H9 (cell line): ENCODE results near the gene PIP5KL1. TPM values are rescaled to one million over a fixed set of nuclear protein-coding genes. Genes with fewer than 3 reads are reported as not detected.

ENCODE experiments used
- DNase-seq: peaks from one replicate; pipeline ENCODE4 v3.0.0-alpha.2; 2017
- H2AFZ ChIP-seq: one replicate; pipeline ENCODE4 v1.6.1; 2013; ENCODE audit warnings: mild to moderate bottlenecking, low read length, control low read depth, moderate library complexity
- H2AK5ac ChIP-seq: 2 replicates; pipeline ENCODE4 v1.6.1; 2013; ENCODE audit warnings: low read length, control low read depth, mixed read lengths; ENCODE audit not compliant: insufficient read length
- H2BK120ac ChIP-seq: one replicate; pipeline ENCODE4 v1.6.1; 2013; ENCODE audit warnings: low read depth, mild to moderate bottlenecking, low read length, control low read depth, inconsistent platforms; ENCODE audit not compliant: poor library complexity, severe bottlenecking
- H2BK12ac ChIP-seq: 2 replicates; pipeline ENCODE4 v1.6.1; 2013; ENCODE audit warnings: low read length, control low read depth, mixed read lengths, low read depth; ENCODE audit not compliant: insufficient read length
- H2BK15ac ChIP-seq: 2 replicates; pipeline ENCODE4 v1.6.1; 2013; ENCODE audit warnings: low read depth, low read length, control low read depth
- H2BK20ac ChIP-seq: one replicate; pipeline ENCODE4 v1.6.1; 2013; ENCODE audit warnings: low read depth, mild to moderate bottlenecking, low read length, control low read depth, inconsistent platforms; ENCODE audit not compliant: poor library complexity, severe bottlenecking
- H2BK5ac ChIP-seq: 2 replicates; pipeline ENCODE4 v1.6.1; 2013; ENCODE audit warnings: low read length, control low read depth, mixed read lengths; ENCODE audit not compliant: insufficient read length
- H3K14ac ChIP-seq: 2 replicates; pipeline ENCODE4 v1.6.1; 2013; ENCODE audit warnings: low read length, control low read depth; ENCODE audit not compliant: insufficient read depth
- H3K18ac ChIP-seq: 2 replicates; pipeline ENCODE4 v1.6.1; 2013; ENCODE audit warnings: low read depth, mild to moderate bottlenecking, mixed read lengths, low read length, control low read depth; ENCODE audit not compliant: insufficient read length
- H3K23ac ChIP-seq: 2 replicates; pipeline ENCODE4 v1.6.1; 2013; ENCODE audit warnings: low read length, control low read depth, mixed read lengths, low read depth; ENCODE audit not compliant: insufficient read length
- H3K23me2 ChIP-seq: 2 replicates; pipeline ENCODE4 v1.6.1; 2013; ENCODE audit warnings: low read depth, mild to moderate bottlenecking, mixed read lengths, low read length, control low read depth; ENCODE audit not compliant: insufficient read length, poor library complexity, severe bottlenecking
- H3K27ac ChIP-seq: 2 replicates; pipeline ENCODE4 v1.5.1; 2013; ENCODE audit warnings: low read length, control low read depth, mixed read lengths, low read depth; ENCODE audit not compliant: insufficient read length
- H3K27me3 ChIP-seq: 2 replicates; pipeline ENCODE4 v1.6.1; 2013; ENCODE audit warnings: low read length, control low read depth, inconsistent platforms; ENCODE audit not compliant: insufficient read depth
- H3K4ac ChIP-seq: 2 replicates; pipeline ENCODE4 v1.6.1; 2013; ENCODE audit warnings: low read depth, mild to moderate bottlenecking, control low read depth, inconsistent platforms, low read length, moderate library complexity
- H3K4me1 ChIP-seq: 2 replicates; pipeline ENCODE4 v1.6.1; 2013; ENCODE audit warnings: low read length, control low read depth, inconsistent platforms; ENCODE audit not compliant: insufficient read depth
- H3K4me2 ChIP-seq: 2 replicates; pipeline ENCODE4 v1.6.1; 2013; ENCODE audit warnings: low read length, control low read depth, mixed read lengths; ENCODE audit not compliant: insufficient read length, insufficient read depth
- H3K56ac ChIP-seq: 2 replicates; pipeline ENCODE4 v1.6.1; 2013; ENCODE audit warnings: low read depth, mild to moderate bottlenecking, mixed read lengths, low read length, control low read depth; ENCODE audit not compliant: insufficient read length
- H3K79me1 ChIP-seq: 2 replicates; pipeline ENCODE4 v1.6.1; 2013; ENCODE audit warnings: low read depth, mild to moderate bottlenecking, moderate library complexity, low read length, control low read depth, inconsistent platforms; ENCODE audit not compliant: insufficient read depth, poor library complexity, severe bottlenecking
- H3K79me2 ChIP-seq: 2 replicates; pipeline ENCODE4 v1.6.1; 2013; ENCODE audit warnings: low read length, control low read depth, inconsistent platforms; ENCODE audit not compliant: insufficient read depth
- H3K9ac ChIP-seq: 2 replicates; pipeline ENCODE4 v1.6.1; 2013; ENCODE audit warnings: low read length, control low read depth, mixed read lengths; ENCODE audit not compliant: insufficient read length; ENCODE audit errors: extremely low read depth
- H3K9me3 ChIP-seq: one replicate; pipeline ENCODE4 v1.6.1; 2013; ENCODE audit warnings: low read depth, low read length, inconsistent platforms; ENCODE audit not compliant: control insufficient read depth
- H3T11ph ChIP-seq: one replicate; pipeline ENCODE4 v1.6.1; 2013; ENCODE audit warnings: mild to moderate bottlenecking, low read length, control low read depth, inconsistent platforms
- H4K20me1 ChIP-seq: one replicate; pipeline ENCODE4 v1.6.1; 2013; ENCODE audit not compliant: control insufficient read depth, insufficient read length, insufficient read depth
- H4K5ac ChIP-seq: 2 replicates; pipeline ENCODE4 v1.6.1; 2013; ENCODE audit warnings: low read depth, mild to moderate bottlenecking, mixed read lengths, low read length, control low read depth; ENCODE audit not compliant: insufficient read length
- H4K8ac ChIP-seq: replicated peaks from 2 replicates; pipeline ENCODE4 v1.6.1; 2013; ENCODE audit warnings: low read length, control low read depth, mixed read lengths, low read depth; ENCODE audit not compliant: insufficient read length
- H4K91ac ChIP-seq: 2 replicates; pipeline ENCODE4 v1.6.1; 2013; ENCODE audit warnings: low read depth, mild to moderate bottlenecking, moderate library complexity, mixed read lengths, low read length, control low read depth; ENCODE audit not compliant: insufficient read length
- H3K27ac Mint-ChIP-seq, 3 experiments: 2 replicates in 2 of 3; 3 replicates in 1 of 3; pipeline ENCODE4 v1.8.0; 2020 to 2021; ENCODE audit warnings: mixed read lengths in 3 of 3, mild to moderate bottlenecking in 1 of 3, moderate library complexity in 1 of 3
- H3K27me3 Mint-ChIP-seq: 2 replicates; pipeline ENCODE4 v1.8.0; 2021; ENCODE audit warnings: low read depth, mild to moderate bottlenecking, moderate library complexity, mixed read lengths
- H3K36me3 Mint-ChIP-seq, 3 experiments: 2 replicates in 2 of 3; 3 replicates in 1 of 3; pipeline ENCODE4 v1.8.0; 2020 to 2021; ENCODE audit warnings: low read depth in 3 of 3, mixed read lengths in 3 of 3; ENCODE audit not compliant: insufficient read depth in 1 of 3
- H3K4me1 Mint-ChIP-seq, 2 experiments: 2 replicates each; pipeline ENCODE4 v1.8.0; 2020; ENCODE audit warnings: mixed read lengths in 2 of 2
- H3K4me3 Mint-ChIP-seq, 2 experiments: 2 replicates in 1 of 2; 3 replicates in 1 of 2; pipeline ENCODE4 v1.8.0; 2020 to 2021; ENCODE audit warnings: mild to moderate bottlenecking in 2 of 2, mixed read lengths in 2 of 2, moderate library complexity in 1 of 2
- H3K9me3 Mint-ChIP-seq, 2 experiments: 2 replicates in 1 of 2; 3 replicates in 1 of 2; pipeline ENCODE4 v1.8.0; 2020; ENCODE audit warnings: mild to moderate bottlenecking in 2 of 2, mixed read lengths in 2 of 2, moderate library complexity in 1 of 2
- CTCF ChIP-seq: fragments of 200-600 bp; sonication (generic); conservative IDR thresholded peaks from 3 replicates; pipeline ENCODE4 v1.8.0; 2021; ENCODE audit warnings: antibody characterized with exemption, mild to moderate bottlenecking
- WGBS: extraction: QIAGEN DNeasy Blood & Tissue Kit; methylation state at CpG from one replicate; pipeline ENCODE4 v1.1.7; 2013; ENCODE audit warnings: missing lambda C conversion rate, low lambda C conversion rate, mixed read lengths; ENCODE audit not compliant: insufficient read length; ENCODE audit errors: extremely low coverage; 5-methylcytosine and 5-hydroxymethylcytosine counted together
- total RNA-seq: library from RNA; stranded (reverse); gene quantifications from 2 replicates; pipeline ENCODE4 v1.2.1, GENCODE V29; 2021

Gene PIP5KL1
- total RNA-seq, 1 experiment from 2014 or later = 11.6 TPM

DNA sequence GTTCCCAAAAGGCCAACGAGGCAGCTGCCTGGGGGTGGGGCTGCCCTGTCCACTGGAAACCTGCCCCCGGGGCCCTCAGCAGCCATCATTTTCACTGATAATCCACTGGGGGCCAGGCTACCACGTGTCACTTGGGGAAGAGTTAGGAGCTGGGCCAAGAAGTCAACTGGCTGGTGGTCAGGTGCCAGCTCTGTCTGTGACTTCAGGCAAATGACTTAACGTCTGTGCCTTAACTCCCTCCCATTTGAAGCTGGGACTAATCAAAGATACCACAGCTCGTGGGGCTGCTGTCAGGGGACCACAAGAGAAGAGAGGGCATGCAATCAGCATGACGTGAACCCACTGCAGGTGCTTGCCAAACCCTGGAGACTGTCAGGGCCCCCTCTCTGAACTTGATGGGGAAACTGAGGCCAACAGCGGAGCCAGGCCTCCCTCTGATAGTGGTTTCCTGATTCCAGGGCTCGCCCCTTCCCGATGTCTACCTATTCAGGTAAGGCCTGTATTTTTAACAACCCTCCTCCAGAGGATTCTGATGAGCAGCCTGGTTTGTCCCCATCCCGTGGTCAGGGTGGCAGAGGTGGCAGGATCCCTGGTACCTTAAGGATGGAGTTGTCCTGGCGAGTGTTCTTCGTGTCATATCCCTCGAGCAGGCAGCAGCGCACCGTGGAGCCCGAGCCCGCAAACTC lies 19.4 kb upstream of the PIP5KL1 start:
- Histone ChIP-seq H4K5ac (no peak overlapping the region), H3K79me2 (peaks cover 5% of the 10 kb centered on the region; the same call in 1 of the 2 replicates), H3K79me1 (peaks cover 3% of the 10 kb centered on the region), H3K9me3 (no peaks in the 10 kb centered on the region), H3K18ac (no peak overlapping the region), H2BK15ac (no peak overlapping the region), H2BK12ac (no peak overlapping the region), H2AFZ (no peak overlapping the region), H2BK120ac (no peak overlapping the region), H3K23ac (no peak overlapping the region), H3K14ac (no peak overlapping the region), H4K20me1 (no peaks in the 10 kb centered on the region), H3T11ph (no peak overlapping the region), H3K27ac (no peak overlapping the region), H3K23me2 (no peaks in the 10 kb centered on the region), H3K27me3 (no peaks in the 10 kb centered on the region), H3K9ac (no peak overlapping the region), H3K4me2 (no peak overlapping the region), H2BK5ac (no peak overlapping the region), H4K8ac (no peak overlapping the region), H3K4ac (no peak overlapping the region), H3K4me1 (no peaks in the 10 kb centered on the region), H4K91ac (no peak overlapping the region), H2BK20ac (no peak overlapping the region), H2AK5ac (no peak overlapping the region), H3K56ac (no peak overlapping the region)
- TF ChIP-seq CTCF = no peak
- Mint-ChIP-seq H3K4me1 (peaks cover 0 to 6% of the 10 kb centered on the region in 2 experiments; a peak in 1 of 4 replicates), H3K4me3 (no peak overlapping the region; a peak in 1 of 5 replicates), H3K9me3 (no peaks in the 10 kb centered on the region), H3K27me3 (no peaks in the 10 kb centered on the region), H3K36me3 (peaks cover 6 to 35% (median 19%) of the 10 kb centered on the region in 3 experiments), H3K27ac (peak overlapping the region in 2 of 3 experiments; percentile 33 to 88; a peak in 4 of 7 replicates)
- no peak for DNase-seq
- no CpG with 5 or more reads among the region's 17 CpGs for WGBS
